ENCODE results near the gene DCT.

DNA sequence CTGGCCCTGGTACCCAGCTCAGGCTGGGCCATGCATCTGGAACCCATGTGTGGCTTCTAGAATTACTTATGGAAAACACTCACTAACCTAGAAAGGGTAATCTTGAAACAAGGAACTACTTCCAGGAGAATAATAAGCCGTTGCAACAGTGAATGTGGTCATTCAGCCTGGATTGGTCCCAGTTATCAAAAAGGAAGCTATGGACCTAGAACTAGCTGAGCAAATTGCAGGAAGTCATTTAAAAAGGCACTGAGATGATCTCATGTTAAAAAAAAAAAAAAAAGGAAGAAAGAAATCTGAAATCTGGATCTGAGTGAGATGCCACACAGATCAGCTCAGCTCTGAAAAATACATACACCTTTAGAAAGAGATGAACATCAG is 59.6 kb downstream of the DCT start:
- TF ChIP-seq CTCF (conservative IDR thresholded peaks at IDR 0.05 in 1 of 2, IDR thresholded peaks at IDR 0.05 in 1 of 2; ENCODE audit: low read depth in 1 of 2, low read length in 2 of 2) (no peak), EZH2 (IDR thresholded peaks at IDR 0.05; ENCODE audit: low read length, missing control alignments) (no peak)
